DMS153 treated with DMSO at 0.1 percent for 48 hours (cell line): ENCODE measurements around the gene MGME1.

Experiments used
- DNase-seq: peaks from one replicate; lab custom pipeline; 2025; ENCODE audit not compliant: unreplicated experiment; lab: John Stamatoyannopoulos, UW

Gene MGME1

GRCh38 chr20:17940224-17940971 lies 28.4 kb upstream of the MGME1 start:
- no peak for DNase-seq

GRCh38 chr20:17941087-17941825 lies 27.6 kb upstream of the MGME1 start:
- DNase-seq, result no peak

DNA sequence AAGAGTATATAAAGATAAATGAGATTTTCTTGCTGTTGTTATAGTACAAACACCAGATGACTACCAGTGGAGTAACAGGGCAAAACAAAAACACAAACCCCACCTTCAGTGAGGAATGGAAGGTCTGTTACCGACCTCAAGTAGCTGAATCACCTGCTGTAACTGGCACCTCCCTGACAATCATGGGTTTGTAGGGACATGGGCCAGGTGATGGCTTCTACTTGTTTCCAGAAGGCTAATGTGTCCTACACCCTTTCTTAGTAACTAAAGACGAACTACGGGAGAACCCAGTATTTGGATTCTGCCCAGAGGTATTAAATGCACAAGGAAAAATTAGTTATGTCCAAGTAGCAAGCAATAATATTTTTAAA lies 27.0 kb upstream of the MGME1 start:
- DNase-seq, result no peak

GRCh38 chr20:17943343-17943742 lies 25.5 kb upstream of the MGME1 start:
- no peak for DNase-seq

GRCh38 chr20:17944854-17945474 lies 23.9 kb upstream of the MGME1 start:
- DNase-seq, result no peak

DNA sequence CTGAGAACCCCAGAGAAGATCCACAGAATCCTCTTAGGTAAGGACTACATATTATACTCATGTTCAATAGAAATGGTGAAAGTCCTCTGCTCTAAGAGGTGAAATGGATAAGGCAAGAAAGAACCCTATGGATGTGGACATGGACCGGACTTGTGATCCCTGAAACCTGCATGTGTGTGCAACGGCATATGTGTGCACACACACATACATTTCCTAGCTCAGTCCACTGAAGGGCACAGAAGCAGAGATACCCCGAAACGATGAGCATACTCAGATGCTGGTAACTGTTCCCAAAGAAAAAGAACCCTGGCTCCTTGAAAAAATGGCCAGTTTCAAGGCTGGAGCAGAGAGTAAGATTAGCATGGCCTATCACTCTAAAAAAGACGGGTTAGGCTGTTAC lies 22.8 kb upstream of the MGME1 start:
- DNase-seq, result no peak

DNA sequence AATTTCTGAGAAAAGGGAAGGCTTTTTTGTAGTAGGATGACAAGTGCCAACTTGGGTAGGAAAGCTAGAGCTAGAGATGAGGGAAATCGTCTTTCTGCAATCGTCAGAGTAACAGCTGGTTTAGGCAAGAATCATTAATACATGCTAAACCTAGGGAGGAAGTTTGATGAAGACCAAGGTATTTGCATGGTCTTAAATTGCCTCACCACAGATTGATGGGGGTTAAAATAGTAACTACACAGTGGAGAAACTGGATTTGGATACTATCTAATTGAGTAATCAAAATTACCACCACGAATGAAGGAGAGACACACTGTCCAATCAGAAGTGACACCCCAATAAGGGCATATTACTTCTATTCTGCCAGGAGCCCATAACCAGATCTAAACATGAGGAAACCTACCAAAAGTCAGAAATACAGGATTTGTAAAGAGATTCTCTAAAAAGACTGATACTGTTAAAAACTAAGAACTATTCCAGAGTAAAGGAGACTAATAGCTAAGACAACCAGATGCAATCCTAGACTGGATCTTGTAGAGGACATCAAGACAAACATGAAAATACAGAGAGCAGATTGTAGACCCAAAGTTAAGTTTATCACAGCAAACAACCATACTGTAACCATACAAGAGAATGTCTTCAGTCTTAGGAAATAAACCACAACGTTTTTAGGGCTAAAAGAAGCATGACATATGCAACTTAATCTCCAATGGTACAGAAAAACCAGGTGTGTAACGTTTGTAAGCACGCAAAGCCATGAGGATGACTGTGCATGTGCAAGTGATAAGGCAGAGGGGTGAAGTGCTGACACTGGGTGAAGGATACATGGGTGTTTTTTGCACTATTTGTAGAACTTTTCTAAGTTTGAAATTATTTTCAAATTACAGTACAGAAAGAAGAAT lies 22.0 kb upstream of the MGME1 start:
- DNase-seq, result no peak

DNA sequence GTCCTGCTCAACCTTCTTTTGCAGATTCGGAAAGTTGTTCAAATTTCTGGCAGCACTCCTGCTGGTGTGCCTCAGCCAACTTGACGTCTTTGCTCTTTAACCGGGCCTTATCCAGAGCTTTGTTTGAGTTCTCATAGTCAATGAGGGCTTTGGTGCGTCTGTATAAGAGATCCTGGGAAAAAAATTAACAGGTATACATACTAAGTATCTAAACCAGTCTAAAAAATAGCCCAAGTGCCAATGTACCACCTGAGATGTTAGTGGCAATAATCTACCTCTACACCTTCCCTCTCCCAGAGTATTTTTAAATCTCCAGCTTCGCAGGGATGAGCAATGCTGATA lies 21.4 kb upstream of the MGME1 start:
- DNase-seq, result no peak

GRCh38 chr20:17948442-17948841 lies 20.4 kb upstream of the MGME1 start:
- DNase-seq, result no peak

- no peak for DNase-seq
Observed at GRCh38 chr20:17949899-17950298, 18.9 kb upstream of the MGME1 start.

GRCh38 chr20:17950670-17951069 lies 18.1 kb upstream of the MGME1 start:
- no peak for DNase-seq

DNA sequence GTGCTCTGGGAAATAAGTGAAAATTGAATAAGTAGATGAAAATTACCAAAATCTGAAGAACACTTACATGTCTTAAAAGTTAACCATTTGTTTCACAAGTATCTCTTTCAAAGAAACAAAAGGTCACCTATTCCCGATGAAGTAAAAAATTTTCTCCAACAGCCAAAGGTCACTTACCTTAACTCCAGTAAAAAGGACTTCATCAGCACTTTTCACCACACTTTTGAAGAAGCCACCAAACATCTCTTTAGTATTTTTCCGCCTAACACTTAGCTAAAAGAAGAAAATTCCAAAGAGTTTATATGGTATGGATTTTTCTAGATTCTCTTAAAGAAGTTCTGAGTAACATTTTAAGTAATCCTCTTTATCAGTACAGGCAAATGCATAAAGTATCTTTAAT lies 17.5 kb upstream of the MGME1 start:
- DNase-seq, result no peak

GRCh38 chr20:17952692-17953684 lies 15.8 kb upstream of the MGME1 start:
- DNase-seq, result no peak

DNA sequence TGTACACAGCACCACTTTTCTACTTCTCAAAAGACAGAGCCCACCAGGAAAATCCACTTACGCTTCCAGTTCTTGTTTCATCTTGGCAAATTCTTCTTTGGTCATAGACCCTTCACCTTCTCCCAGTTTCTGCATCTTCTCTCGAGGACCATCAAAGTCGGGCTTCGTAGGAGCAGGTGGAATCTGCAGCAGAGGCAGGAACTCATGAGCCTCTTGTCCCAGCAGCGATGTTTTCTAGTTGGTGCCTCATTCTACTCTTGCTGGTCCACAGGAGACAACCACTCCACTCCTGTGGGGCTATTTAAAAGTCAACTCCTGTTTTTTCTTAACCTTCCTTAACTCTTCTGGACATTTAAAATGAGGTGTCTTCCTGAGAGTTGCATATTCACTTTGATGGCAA lies 14.9 kb upstream of the MGME1 start:
- DNase-seq, result no peak

DNA sequence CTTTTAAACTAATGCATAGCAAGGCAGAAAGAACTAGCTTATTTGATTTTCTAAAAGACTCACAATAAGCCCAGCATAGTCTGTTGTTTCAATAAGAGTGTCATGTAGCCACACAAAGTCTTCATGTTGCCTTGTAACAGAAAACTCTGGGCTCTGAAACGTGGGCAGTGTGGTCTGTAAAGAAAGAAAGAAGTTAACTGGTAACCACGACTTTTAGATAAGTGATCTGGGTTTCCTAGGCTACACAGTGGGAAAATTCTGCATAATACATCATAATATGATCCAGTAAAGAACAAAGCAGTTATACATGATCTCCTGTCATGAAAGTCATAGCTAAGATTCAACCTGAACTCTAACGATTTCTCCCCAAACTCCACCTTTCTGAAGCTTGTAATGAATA lies 13.5 kb upstream of the MGME1 start:
- DNase-seq, result no peak

- no peak for DNase-seq
Observed at GRCh38 chr20:17956099-17956685, 12.6 kb upstream of the MGME1 start.

GRCh38 chr20:17957505-17958363 lies 11.1 kb upstream of the MGME1 start:
- DNase-seq, result no peak

DNA sequence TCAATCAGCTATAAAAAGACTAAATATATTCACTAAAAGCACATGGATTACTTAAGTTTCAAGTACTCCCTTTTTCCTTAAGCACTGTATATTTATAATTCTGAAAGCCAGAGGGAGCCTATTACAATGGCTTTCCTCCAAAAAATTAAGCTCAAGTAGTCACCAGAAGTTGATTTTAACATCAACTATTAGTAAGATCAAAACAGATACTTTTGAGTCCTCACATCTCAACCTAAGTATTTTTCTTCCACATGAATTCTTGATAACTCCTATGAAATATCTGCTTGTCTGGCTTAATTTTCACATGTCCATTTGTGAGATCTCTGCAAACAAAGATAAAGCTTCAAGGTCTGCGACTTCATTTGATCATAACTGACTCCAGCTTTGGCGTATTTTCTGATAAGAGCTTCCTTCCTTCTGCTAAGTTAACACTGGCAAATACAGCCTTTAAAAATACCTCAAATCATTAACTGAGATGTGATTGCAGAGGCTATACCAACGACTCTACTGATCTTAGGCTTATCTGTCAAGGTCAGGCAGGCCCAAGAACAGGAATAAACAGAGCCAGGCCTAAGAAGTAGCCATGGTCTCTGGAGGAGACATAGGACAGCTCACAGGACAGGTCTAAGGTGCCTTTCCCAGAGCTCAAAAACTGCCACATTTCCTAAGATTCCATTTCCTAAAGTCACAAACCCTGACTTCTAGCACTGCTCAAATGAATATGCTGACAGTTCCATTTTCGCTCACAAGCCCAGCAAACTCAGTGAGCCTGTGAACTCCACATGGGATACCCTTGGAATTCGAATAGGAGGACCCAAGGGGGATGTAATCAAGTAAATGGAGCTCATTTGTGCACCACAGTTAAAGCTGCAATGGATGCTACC lies 10.2 kb upstream of the MGME1 start:
- no peak for DNase-seq
